Stimulated activated CD8-positive, alpha-beta memory T cell treated with anti-CD3 and anti-CD28 coated beads, Interleukin-12 subunit alpha, Interleukin-12 subunit beta, amount 100 ng/mL, for 1 hour (primary cell): ENCODE data around the gene SLPI.

ENCODE experiments used
- DNase-seq: peaks from one replicate; pipeline ENCODE4 v3.0.0-alpha.2; 2020; ENCODE audit warnings: low read depth

SLPI gene

DNA sequence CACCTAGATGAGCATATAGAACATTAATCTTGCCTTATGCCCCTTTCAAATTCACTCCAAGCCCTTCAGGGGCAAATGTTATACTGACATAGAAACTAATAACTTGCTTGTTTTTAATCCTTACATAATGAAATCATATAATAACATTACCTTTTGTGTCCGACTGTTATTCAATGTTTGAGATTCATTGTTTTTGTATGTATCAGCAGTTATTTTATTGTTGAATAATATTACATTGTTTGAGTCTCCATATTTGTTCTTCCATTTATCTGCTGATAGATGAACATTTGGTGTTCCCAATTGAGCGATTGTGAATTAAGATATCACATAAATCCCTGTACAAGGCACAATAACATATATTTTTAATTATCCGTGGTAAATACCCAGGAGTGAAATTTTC is 41.5 kb downstream of the SLPI start:
- no peak for DNase-seq

GRCh38 chr20:45211569-45212474 is 42.5 kb downstream of the SLPI start:
- DNase-seq = no peak

DNA sequence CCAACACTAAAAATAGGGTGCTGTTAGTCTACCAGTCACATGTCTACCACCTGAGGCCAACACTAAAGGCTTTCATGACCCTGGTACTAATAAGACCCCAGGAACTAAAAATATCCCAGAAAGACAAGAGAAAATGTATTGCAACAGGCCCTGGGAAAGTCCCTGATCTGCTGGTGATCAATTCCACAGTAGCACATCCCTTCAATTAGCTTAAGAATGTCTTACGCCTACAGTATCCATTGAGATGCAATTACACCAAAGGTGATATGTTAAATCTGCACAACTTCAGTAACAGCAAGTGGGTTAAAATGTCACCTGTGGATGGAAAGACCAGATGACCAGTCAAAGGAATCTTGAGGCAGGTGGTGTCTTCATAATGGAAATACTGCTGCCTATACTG is 44.4 kb downstream of the SLPI start:
- DNase-seq = no peak

GRCh38 chr20:45206725-45207124 is 47.6 kb downstream of the SLPI start, which contains the start of gene SEMG1:
SEMG1 (plus strand) TSS chr20:45207033; CDS start chr20:45207054, 21 bp downstream.
- no peak for DNase-seq
